NCI-H2029 treated with DMSO at 0.1 percent for 48 hours (cell line): ENCODE measurements around the gene HNRNPAB.
"Not testable (repeated sequence)": the region's sequence is repeated elsewhere in the genome, so short reads cannot be mapped to it uniquely, and the experiment has no call there.

ENCODE experiments used
- DNase-seq: peaks from one replicate; lab custom pipeline; 2025; lab: John Stamatoyannopoulos, UW

HNRNPAB gene

DNA sequence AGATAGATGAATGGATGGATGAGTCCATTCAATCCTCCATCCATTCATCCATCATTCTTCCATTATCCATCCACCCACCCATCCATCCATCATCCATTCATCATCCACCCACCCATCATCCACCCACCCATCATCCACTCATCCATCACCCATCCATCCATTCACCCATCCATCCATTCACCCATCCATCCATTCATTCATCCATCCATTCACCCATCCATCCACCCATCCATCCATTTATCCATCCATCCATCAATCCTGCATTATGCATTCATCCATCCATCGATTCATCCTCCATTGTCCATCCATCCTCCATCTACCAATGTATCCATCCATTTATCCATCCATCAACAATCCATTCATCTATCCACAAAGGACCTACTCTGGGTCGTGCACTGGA lies 41.1 kb downstream of the HNRNPAB start:
- DNase-seq: no peak

DNA sequence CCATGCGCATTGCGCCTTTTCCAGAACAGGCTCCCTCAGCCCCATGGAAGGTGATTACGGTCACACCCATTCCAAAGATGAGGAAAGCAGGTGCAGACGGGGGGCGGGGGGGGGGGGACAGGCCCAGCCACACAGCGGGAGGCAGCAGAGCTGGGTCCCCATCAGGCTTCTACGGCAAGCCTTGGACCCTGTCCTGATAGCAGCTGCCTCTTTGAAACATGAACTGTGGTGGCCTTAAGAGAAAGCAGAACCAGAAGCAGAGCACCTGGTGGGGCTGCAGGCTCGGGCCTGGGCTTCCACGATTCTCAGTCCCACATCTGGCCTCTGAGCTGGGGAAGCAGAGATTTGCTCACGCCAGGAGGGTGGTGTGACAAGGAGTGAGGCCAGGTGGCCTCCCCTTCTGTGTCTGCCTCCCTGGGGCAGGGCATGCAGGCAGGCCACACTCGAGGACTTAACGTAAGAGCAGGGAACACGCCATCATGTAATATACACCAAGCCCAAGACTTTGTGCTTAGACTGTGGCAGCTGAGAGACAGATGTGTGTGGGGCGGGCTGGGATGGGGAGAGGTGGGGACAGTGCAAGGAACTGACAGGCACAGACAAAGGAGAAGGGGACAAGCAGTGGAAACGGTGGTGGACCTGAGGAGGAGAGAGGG lies 42.4 kb downstream of the HNRNPAB start:
- no peak for DNase-seq

DNA sequence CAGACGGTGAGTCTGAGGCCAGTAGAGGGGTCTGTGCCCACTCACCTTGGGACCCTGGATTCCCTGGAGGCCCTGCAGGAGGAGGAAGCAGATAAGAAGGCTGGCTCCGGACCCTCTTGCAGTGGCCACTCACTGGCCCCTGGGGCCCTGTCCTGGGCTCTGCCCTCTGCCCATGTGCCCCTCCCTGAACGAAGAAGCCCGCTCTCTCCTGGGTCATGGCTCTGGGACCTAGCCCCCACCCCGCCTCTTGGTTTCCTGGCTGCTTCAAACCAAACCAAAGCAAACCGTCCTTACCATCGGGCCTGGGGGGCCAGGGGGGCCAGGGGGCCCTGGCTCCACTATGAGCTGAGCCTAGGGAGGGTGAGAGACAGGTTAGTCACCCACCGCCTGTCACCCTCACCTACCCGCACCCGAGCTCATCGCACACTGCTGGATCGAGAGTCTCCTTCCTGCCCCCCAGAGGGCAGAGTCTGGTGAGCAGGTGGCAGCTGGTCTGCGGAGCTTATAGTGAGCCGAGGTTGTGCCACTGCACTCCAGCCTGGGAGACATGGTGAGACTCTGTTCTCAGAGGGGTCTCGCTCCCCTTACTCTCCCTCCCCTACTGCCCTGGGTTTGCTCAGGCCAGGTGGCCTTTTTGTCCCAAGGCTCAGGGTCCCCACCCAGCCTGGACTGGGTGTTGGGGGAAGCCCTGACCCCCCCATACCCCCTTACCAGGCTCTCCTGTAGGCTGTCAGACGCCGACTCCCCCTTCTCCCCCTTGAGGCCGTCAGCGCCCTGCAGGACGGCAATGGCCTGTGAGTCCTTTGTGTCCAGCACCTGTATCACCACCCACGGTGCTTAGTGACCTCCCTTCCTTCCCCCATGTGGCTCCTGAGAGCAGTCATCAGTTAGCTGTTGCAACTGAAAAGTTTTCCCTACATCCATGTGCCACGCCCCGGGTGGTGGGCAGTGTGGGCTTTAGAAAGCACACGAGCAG lies 43.4 kb downstream of the HNRNPAB start:
- DNase-seq: no peak

DNA sequence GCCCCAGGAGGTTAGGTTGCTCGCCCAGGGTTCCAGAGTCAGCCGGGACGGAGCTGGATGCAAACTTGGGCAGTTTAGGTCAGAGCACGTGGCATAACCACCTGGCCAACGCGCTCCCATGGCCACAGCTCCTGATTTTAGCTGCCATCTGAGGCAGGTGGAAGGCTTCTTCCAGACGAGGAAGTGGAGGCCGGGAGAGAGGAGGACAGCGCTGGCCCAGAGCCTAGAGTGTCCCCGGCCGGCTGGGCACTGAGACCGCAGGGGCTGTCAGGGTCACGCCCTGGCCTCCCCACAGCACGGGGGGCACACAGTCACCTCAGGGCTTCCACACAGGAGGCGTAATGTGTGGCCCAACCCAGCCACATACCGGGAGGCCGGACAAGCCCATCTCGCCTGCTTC lies 44.4 kb downstream of the HNRNPAB start:
- no peak for DNase-seq

DNA sequence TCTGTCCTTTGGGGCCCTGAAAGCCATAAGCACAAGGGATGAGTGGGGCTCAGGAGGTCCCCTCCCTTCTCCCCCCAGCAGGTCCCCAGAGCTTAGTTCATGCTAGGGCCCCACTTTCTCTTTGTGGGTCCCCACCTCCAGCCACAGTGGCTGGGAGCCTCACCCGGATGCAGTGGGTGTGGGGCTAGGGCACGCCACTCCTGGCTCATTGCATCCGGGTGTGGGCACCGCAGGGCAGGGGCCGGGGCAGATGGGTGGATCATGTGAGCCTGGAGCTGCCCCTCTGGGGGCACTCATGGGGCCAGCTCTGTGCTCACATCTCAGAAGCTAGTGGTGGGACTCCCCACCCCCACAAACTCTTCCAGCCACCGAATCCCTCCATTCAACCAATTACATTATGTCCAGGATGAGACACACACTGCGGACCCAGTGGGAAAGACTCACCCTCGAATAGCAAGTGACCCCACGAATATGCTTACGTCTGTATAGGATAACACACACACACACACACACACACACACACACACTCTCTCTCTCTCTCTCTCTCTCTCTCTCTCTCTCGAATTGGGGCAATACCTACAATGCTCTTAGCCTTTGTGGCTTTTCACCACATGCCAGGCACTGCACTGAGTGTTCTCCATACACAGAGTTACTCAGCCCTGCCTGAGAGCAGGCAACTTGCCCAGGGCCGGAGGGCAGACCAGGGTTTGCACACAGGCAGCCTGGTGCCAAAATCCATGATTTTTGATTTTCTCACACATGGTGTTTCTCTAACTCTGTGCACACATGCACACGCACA lies 45.1 kb downstream of the HNRNPAB start:
- no peak for DNase-seq

DNA sequence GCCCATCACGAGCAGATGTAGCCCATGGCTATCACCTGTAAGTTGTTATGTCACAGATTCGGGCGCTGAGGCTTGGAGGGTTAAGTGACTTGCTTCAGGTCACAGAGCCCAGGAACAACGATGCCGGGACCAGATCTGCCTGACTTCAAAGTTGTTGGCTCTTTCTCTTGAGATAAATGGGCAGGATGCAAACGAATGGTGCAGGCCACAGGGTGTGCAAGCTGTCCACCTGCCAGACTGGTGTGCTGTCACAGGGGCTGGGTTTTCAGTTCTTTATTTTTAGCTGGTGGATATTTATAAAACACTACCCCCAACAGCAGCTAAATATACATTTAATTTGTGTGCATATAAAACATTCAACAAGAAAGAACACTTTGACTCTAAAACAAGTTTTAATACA lies 45.9 kb downstream of the HNRNPAB start:
- no peak for DNase-seq

DNA sequence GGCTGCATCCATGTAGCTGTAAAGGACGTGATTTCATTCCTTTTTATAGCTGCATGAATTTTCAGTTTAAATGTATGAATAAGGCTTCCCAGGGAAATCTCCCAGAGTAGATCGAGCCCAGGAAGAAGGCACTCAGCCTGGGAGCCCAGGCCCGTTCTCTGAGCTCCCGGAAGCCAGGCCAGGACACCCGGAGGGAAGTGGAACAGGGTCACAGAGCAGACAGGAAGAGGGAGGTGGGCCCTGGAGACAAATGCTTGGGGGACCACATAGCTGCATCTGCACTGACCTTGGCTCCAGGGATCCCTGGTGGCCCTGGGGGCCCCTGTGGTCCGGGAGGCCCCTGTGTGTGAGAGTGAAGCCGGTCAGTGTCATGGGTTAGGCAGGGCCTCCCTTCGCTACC lies 47.9 kb downstream of the HNRNPAB start:
- DNase-seq: no peak

DNA sequence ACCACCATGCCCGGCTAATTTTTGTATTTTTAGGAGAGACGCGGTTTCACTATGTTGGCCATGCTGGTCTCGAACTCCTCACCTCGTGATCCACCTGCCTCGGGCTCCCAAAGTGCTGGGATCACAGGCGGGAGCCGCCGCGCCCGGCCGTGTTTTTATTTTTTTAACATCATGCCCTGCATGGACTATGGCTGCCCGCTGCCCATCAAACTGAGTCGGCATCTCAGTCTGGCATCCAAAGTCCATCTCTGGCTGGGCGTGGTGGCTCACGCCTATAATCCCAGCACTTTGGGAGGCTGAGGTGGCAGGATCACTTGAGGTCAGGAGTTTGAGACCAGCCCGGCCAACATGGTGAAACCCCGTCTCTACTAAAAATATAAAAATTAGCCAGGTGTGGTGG lies 49.3 kb downstream of the HNRNPAB start:
- not testable (repeated sequence) for DNase-seq

DNA sequence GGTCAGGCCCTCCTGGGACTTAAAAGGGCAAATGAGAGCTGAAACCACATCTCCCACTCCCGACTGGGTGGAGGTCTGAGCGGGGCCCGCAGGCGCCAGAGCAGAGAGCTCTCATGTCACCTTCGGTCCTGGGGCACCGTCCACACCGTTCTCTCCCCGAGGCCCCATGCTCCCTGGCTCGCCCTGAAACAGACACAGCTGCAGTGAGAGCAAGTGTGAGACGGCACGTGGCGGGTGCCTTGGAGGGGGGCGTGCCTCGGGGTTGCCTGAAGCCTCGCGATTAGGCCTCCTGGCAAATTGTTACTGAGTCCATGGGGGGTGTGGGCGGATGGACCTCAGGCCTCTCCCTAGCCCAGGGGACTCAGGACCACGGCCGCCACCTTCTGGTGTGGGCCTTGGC lies 52.4 kb downstream of the HNRNPAB start:
- no peak for DNase-seq

DNA sequence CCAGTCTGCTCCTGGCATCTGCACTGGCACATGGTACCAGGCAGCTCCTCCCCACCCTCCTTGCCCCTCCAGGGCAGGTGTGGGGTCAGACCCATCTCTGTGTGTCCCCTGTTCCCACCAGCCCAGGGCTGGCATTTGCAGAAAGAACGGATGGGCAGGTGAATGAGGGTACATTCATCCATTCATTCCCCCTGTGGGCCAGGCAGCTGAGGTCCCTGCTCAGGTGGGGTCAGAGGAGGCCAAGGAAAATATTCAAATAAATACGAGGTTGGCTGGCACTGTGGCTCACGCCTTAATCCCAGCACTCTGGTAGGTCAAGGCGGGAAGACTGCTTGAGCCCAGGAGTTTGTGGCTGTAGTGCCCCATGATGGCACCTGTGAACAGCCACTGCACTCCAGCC lies 53.3 kb downstream of the HNRNPAB start:
- DNase-seq: no peak

DNA sequence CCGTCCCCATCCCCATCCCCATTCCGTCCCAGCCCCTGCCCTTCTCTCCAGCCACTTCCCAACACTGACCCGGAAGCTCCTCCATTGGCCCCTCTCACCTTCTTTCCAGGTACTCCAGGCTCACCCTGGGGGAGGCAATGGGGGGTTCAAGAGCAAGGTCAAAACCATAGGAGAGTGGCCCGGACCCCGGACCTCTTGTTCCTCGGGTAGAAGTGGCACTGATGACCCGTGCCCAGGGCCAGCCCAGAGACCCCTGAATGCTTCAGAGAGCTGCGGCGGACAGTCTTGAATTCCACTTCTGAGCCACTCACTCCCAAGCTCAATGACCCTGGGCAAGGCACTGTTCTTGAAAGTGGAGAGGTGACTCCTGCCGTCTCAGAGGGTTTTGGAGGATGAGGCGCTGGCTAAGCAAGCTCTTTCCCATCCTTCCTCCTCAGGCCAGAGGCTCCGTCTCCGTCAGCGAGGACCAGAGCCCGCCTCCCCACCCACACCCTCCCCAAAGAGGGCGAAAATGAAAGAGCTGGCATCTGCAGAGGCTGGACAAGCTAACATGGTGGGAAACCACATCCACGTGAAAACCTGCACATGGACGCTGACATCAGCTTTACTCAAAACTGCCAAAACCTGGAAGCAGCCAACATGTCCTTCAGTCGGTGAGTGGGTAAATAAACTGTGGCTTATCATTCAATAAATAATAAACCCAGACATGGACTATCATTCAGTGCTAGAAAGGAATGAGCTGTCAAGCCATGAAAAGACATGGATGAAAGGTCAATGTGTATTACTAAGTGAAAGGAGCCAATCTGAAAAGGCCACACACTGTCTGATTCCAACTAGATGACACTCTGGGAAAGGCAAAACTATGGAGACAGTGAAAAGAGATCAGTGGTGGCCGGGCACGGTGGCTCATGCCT lies 55.5 kb downstream of the HNRNPAB start:
- DNase-seq: no peak
